Endodermal cell (in vitro differentiated cells): ENCODE measurements around the gene GPR42. TPM values are rescaled to one million over a fixed set of nuclear protein-coding genes. Genes with fewer than 3 reads are reported as not detected.

Source experiments
- DNase-seq: peaks from one replicate; pipeline ENCODE4 v3.0.0-alpha.2; 2017
- H3K27ac ChIP-seq: 2 replicates; pipeline ENCODE4 v1.5.1; 2013; ENCODE audit warnings: mild to moderate bottlenecking, low read depth, low read length, moderate library complexity
- H3K27me3 ChIP-seq: 2 replicates; pipeline ENCODE4 v1.6.1; 2013; ENCODE audit warnings: mild to moderate bottlenecking, low read length, moderate library complexity; ENCODE audit not compliant: insufficient read depth, control insufficient read depth, poor library complexity, severe bottlenecking
- H3K36me3 ChIP-seq: 2 replicates; pipeline ENCODE4 v1.7.0; 2013; ENCODE audit warnings: mild to moderate bottlenecking, low read length, moderate library complexity; ENCODE audit not compliant: control insufficient read depth, insufficient read depth
- H3K4me1 ChIP-seq: one replicate; pipeline ENCODE4 v1.7.0; 2013; ENCODE audit warnings: low read length; ENCODE audit not compliant: control insufficient read depth, insufficient read depth
- H3K4me3 ChIP-seq: 2 replicates; pipeline ENCODE4 v1.5.1; 2013; ENCODE audit warnings: mild to moderate bottlenecking, low read length, moderate library complexity
- H3K9ac ChIP-seq: 2 replicates; pipeline ENCODE4 v1.6.1; 2013; ENCODE audit warnings: mild to moderate bottlenecking, low read length, moderate library complexity; ENCODE audit not compliant: poor library complexity, severe bottlenecking; ENCODE audit errors: extremely low read depth
- H3K9me3 ChIP-seq: 2 replicates; pipeline ENCODE4 v1.6.1; 2013; ENCODE audit warnings: mild to moderate bottlenecking, low read length, moderate library complexity; ENCODE audit not compliant: control insufficient read depth
- H3K27ac Mint-ChIP-seq: 2 replicates; pipeline ENCODE4 v1.8.0; 2020; ENCODE audit warnings: mixed read lengths
- H3K27me3 Mint-ChIP-seq: 2 replicates; pipeline ENCODE4 v1.8.0; 2021; ENCODE audit warnings: mild to moderate bottlenecking, mixed read lengths; ENCODE audit not compliant: insufficient read depth
- H3K36me3 Mint-ChIP-seq: 2 replicates; pipeline ENCODE4 v1.8.0; 2020; ENCODE audit warnings: low read depth, mixed read lengths
- H3K4me1 Mint-ChIP-seq: 2 replicates; pipeline ENCODE4 v1.8.0; 2020; ENCODE audit warnings: mixed read lengths
- H3K4me3 Mint-ChIP-seq: 2 replicates; pipeline ENCODE4 v1.8.0; 2020; ENCODE audit warnings: mild to moderate bottlenecking, moderate library complexity, mixed read lengths
- H3K9me3 Mint-ChIP-seq: 2 replicates; pipeline ENCODE4 v1.8.0; 2020; ENCODE audit warnings: mild to moderate bottlenecking, mixed read lengths
- WGBS, 2 experiments: methylation state at CpG; one replicate each; pipeline versions ENCODE4 v1.1.5 to v1.1.7; 2013; ENCODE audit warnings: missing lambda C conversion rate in 2 of 2, mixed read lengths in 1 of 2; ENCODE audit not compliant: insufficient coverage in 1 of 2, insufficient read length in 1 of 2; 5-methylcytosine and 5-hydroxymethylcytosine counted together
- total RNA-seq, 2 donors: library from RNA; stranded (reverse); fragmentation: NEBNext Ultra II Directional in 1 of 2; extraction: Animal tissue kit (Norgen Biotek cat#: 25700) in 1 of 2; gene quantifications; 2 replicates in 1 of 2; 3 replicates in 1 of 2; pipeline ENCODE4 v1.2.1, GENCODE V29; 2021
- TF ChIP-seq, protein P1 (sequence below): fragments of 200-600 bp; sonication (generic); conservative IDR thresholded peaks from 2 replicates; pipeline ENCODE4 v1.5.0; 2021; ENCODE audit warnings: antibody characterized with exemption, mild to moderate bottlenecking

GPR42 gene
- total RNA-seq, 2 donors from 2014 or later = not detected

GRCh38 chr19:35380450-35381124 lies 9.7 kb downstream of the GPR42 start:
- TF ChIP-seq, protein P1, sequence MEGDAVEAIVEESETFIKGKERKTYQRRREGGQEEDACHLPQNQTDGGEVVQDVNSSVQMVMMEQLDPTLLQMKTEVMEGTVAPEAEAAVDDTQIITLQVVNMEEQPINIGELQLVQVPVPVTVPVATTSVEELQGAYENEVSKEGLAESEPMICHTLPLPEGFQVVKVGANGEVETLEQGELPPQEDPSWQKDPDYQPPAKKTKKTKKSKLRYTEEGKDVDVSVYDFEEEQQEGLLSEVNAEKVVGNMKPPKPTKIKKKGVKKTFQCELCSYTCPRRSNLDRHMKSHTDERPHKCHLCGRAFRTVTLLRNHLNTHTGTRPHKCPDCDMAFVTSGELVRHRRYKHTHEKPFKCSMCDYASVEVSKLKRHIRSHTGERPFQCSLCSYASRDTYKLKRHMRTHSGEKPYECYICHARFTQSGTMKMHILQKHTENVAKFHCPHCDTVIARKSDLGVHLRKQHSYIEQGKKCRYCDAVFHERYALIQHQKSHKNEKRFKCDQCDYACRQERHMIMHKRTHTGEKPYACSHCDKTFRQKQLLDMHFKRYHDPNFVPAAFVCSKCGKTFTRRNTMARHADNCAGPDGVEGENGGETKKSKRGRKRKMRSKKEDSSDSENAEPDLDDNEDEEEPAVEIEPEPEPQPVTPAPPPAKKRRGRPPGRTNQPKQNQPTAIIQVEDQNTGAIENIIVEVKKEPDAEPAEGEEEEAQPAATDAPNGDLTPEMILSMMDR = no peak
- peaks cover 2% of the 10 kb centered on the region for H3K36me3 Mint-ChIP-seq
- H3K27ac ChIP-seq = no peak overlapping the region
- no peak overlapping the region for H3K9ac ChIP-seq
- 87 to 92% methylated on average over 2 to 9 of the region's 9 CpGs for WGBS, 2 experiments
- H3K27ac Mint-ChIP-seq = no peak overlapping the region
- H3K4me1 Mint-ChIP-seq = no peaks in the 10 kb centered on the region
- peaks cover 17% of the 10 kb centered on the region for H3K27me3 Mint-ChIP-seq
- peak; percentile 24 for DNase-seq
- no peaks in the 10 kb centered on the region for H3K4me1 ChIP-seq
- peaks cover 50% of the 10 kb centered on the region for H3K9me3 Mint-ChIP-seq
- H3K4me3 ChIP-seq = no peak overlapping the region
- no peaks in the 10 kb centered on the region for H3K27me3 ChIP-seq
- H3K9me3 ChIP-seq = peaks cover 30% of the 10 kb centered on the region
- H3K36me3 ChIP-seq = no peaks in the 10 kb centered on the region
- no peak overlapping the region for H3K4me3 Mint-ChIP-seq

DNA sequence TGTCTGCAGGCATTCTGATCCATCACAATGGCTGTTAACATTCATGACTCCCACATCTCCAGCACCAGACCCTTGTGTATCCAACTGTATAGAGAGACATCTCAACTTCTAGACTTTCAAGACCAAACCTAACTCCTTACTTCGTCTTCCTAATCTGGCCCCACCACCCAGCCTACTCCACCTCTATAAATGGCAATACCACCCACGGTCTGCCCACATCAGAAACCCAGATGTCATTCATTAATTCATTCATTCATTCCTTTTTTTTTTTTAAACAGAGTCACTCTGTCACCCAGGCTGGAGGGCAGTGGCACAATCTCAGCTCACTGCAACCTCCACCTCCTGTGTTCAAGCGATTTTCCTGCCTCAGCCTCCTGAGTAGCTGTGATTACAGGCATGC lies 10.4 kb downstream of the GPR42 start:
- no peak overlapping the region for H3K27ac Mint-ChIP-seq
- Histone ChIP-seq H3K36me3 (no peaks in the 10 kb centered on the region), H3K4me3 (no peak overlapping the region), H3K4me1 (no peaks in the 10 kb centered on the region), H3K27me3 (no peaks in the 10 kb centered on the region), H3K9me3 (peaks cover 35% of the 10 kb centered on the region), H3K27ac (no peak overlapping the region), H3K9ac (no peak overlapping the region)
- peaks cover 55% of the 10 kb centered on the region for H3K9me3 Mint-ChIP-seq
- H3K4me3 Mint-ChIP-seq = no peak overlapping the region
- TF ChIP-seq, protein P1 = no peak
- DNase-seq = no peak
- peaks cover 14% of the 10 kb centered on the region for H3K27me3 Mint-ChIP-seq
- H3K4me1 Mint-ChIP-seq = no peaks in the 10 kb centered on the region
- 59 to 89% methylated on average over 3 of the region's 3 CpGs for WGBS, 2 experiments
- H3K36me3 Mint-ChIP-seq = peaks cover 2% of the 10 kb centered on the region

GRCh38 chr19:35381926-35382325 lies 11.1 kb downstream of the GPR42 start:
- H3K27me3 Mint-ChIP-seq = peaks cover 14% of the 10 kb centered on the region
- Histone ChIP-seq H3K27ac (no peak overlapping the region), H3K4me1 (no peaks in the 10 kb centered on the region), H3K4me3 (no peak overlapping the region), H3K36me3 (no peaks in the 10 kb centered on the region), H3K9me3 (peaks cover 41% of the 10 kb centered on the region), H3K9ac (no peak overlapping the region), H3K27me3 (no peaks in the 10 kb centered on the region)
- H3K4me3 Mint-ChIP-seq = no peak overlapping the region
- DNase-seq = peak; percentile 5
- no peak overlapping the region for H3K27ac Mint-ChIP-seq
- no peaks in the 10 kb centered on the region for H3K4me1 Mint-ChIP-seq
- TF ChIP-seq, protein P1 = no peak
- H3K9me3 Mint-ChIP-seq = peaks cover 61% of the 10 kb centered on the region
- WGBS, 2 experiments = 93% methylated on average over 6 of the region's 6 CpGs
- H3K36me3 Mint-ChIP-seq = peaks cover 2% of the 10 kb centered on the region
